HL-60 (cell line): Measurements from ENCODE around the gene RHEX.

Experiments
- GABPA ChIP-seq: IDR thresholded peaks from 2 replicates; pipeline ENCODE4 v1.6.1; 2012; ENCODE audit warnings: low read depth
- POLR2AphosphoS5 ChIP-seq: IDR thresholded peaks from 2 replicates; pipeline ENCODE4 v1.6.1; 2012; ENCODE audit warnings: low read depth
- TF ChIP-seq, protein P1 (sequence below): IDR thresholded peaks from one replicate; pipeline ENCODE4 v1.5.1; 2011; ENCODE audit warnings: low read length, control low read depth, inconsistent platforms; ENCODE audit not compliant: insufficient read depth
- TF ChIP-seq, protein P2 (sequence below): IDR thresholded peaks from 2 replicates; pipeline ENCODE4 v1.6.1; 2012; ENCODE audit warnings: low read depth; ENCODE audit not compliant: insufficient replicate concordance

DNA sequence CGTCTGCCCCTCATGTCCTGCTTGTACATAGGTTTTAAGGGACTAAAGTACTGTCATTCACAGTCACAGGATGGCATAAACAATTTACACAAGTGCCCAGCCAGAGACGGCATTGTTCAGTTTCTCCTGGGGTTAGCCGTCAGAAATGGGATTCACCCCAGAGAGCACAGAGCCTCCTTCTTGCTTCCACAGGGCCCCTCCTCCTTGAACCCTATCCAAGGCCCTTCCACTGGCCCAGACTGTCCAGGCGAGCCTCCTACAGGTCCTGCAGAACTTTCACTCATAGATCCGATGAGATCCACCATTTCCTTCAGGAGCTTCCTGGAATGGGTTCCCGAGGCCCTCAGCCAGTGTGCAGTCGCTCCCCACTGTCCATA, 54.2 kb downstream of the RHEX start:
- TF ChIP-seq, protein P1, sequence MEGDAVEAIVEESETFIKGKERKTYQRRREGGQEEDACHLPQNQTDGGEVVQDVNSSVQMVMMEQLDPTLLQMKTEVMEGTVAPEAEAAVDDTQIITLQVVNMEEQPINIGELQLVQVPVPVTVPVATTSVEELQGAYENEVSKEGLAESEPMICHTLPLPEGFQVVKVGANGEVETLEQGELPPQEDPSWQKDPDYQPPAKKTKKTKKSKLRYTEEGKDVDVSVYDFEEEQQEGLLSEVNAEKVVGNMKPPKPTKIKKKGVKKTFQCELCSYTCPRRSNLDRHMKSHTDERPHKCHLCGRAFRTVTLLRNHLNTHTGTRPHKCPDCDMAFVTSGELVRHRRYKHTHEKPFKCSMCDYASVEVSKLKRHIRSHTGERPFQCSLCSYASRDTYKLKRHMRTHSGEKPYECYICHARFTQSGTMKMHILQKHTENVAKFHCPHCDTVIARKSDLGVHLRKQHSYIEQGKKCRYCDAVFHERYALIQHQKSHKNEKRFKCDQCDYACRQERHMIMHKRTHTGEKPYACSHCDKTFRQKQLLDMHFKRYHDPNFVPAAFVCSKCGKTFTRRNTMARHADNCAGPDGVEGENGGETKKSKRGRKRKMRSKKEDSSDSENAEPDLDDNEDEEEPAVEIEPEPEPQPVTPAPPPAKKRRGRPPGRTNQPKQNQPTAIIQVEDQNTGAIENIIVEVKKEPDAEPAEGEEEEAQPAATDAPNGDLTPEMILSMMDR = no peak
- TF ChIP-seq POLR2AphosphoS5 (no peak), GABPA (no peak)
- TF ChIP-seq, protein P2, sequence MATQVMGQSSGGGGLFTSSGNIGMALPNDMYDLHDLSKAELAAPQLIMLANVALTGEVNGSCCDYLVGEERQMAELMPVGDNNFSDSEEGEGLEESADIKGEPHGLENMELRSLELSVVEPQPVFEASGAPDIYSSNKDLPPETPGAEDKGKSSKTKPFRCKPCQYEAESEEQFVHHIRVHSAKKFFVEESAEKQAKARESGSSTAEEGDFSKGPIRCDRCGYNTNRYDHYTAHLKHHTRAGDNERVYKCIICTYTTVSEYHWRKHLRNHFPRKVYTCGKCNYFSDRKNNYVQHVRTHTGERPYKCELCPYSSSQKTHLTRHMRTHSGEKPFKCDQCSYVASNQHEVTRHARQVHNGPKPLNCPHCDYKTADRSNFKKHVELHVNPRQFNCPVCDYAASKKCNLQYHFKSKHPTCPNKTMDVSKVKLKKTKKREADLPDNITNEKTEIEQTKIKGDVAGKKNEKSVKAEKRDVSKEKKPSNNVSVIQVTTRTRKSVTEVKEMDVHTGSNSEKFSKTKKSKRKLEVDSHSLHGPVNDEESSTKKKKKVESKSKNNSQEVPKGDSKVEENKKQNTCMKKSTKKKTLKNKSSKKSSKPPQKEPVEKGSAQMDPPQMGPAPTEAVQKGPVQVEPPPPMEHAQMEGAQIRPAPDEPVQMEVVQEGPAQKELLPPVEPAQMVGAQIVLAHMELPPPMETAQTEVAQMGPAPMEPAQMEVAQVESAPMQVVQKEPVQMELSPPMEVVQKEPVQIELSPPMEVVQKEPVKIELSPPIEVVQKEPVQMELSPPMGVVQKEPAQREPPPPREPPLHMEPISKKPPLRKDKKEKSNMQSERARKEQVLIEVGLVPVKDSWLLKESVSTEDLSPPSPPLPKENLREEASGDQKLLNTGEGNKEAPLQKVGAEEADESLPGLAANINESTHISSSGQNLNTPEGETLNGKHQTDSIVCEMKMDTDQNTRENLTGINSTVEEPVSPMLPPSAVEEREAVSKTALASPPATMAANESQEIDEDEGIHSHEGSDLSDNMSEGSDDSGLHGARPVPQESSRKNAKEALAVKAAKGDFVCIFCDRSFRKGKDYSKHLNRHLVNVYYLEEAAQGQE = no peak
